Smooth muscle cell of the brain vasculature (primary cell): Measurements from ENCODE around the gene SHQ1.
A peak's percentile ranks its signal among the peaks of the same experiment; 100 is the strongest.

ENCODE experiments used
- DNase-seq: peaks from one replicate; pipeline ENCODE4 v3.0.0-alpha.2; 2012; ENCODE audit warnings: low read depth, low spot score

Gene SHQ1

DNA sequence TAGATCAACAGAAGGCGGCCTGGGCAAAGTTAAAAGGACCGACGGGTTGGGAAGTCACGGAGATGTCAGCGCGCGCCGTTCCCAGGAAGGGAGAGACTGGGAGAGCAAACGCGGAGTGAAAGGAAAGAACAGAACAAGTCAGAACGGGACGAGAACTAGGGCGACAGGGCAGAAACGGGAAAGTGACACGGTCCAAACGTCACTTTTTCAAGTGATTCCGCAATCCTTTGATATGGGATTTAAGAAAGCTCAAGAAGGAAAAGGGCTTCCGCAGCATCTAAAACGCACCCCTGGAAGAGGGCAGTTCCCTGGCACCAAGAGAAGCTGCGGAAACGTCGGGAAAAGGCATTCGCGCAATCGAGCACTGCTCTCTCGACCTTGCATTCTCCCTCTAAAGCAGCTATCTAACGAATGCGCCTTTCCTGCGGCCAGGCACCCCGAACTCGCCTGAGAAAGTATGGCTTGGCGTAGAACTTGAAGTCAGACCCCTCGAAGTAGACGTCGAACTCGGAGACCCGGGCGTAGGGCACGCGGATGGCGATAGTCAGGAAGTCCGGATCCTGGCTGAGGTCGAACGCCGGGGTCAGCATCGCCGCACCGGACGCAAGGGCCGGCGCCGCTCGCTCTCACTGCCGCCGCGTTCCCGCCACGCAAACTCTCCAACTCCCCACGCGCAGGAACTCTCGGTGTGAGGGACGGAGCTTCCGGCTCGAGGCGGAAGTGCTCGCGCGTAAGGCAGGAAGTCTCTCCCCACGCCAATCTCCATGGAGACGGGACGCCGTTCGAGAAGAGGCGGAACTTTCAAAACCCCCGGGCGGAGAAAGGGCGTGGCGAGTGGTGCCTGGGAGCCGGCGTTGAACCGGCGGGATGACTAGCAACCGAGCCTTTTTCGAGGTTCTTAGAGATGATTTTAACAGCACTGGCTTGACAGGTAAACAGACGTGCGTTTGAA is at the start of gene SHQ1:
SHQ1 (minus strand) TSS at position 695 of the 952 bp plus-strand sequence; CDS start at position 590, 105 bp downstream.
- peak; percentile 74 for DNase-seq

DNA sequence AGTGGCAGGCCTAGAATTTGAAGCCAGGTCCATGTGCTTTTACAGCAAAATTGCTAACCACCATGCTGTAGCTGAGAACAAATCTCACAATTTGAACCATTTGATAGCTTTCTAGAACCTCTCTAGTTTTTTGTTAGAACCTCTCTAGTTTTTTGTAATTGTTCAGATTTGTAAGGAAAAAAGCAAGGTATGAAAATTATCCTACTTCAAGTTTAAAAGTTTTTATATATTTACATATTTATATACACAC is 49.4 kb upstream of the SHQ1 start:
- no peak for DNase-seq

- DNase-seq, result no peak
Observed at GRCh38 chr3:72896996-72897757, 48.9 kb upstream of the SHQ1 start.

GRCh38 chr3:72894976-72895552 is 46.8 kb upstream of the SHQ1 start:
- no peak for DNase-seq

- DNase-seq, result no peak
Observed at GRCh38 chr3:72892870-72893269, 44.6 kb upstream of the SHQ1 start.

- DNase-seq, result no peak
Observed at GRCh38 chr3:72892081-72892775, 44.0 kb upstream of the SHQ1 start.

DNA sequence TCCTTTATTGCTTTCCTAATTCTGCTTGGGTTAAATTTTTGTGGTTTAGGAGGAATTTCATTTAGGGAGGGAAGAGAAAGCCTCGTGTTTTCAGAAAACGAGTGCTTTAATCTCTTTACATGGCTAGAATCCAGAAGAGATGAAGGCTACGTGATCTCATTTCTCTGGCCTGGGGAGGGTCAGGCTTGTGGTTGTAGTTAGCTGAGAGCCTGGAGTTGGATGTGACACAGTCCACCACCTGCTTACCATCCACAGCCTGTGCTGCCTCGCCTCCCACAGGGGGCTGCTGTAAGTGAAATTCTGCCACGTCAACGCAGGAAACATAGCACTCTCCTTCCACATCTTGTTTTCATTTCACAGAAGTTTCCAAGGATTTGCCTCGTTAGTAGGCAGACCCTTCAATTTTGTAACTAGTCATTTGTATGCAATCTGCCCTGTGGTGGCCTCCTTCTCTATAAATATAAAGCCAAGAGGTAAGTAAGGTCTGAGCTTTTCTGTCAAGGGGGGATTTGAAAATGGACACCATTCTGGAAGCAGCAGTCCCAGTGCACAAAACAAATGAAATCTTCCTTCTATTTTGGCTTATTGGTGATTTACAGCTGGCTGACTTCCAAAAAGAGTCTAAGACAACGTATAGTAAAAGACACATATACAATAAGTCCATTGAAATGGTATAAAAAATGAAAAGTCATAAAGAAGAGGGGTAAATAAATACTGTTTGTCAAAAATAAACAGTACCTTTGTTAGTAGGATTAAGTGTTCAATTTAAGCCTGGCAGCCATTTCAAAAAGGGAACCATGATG is 43.0 kb upstream of the SHQ1 start:
- DNase-seq, result peak; percentile 94

GRCh38 chr3:72890166-72890925 is 42.1 kb upstream of the SHQ1 start:
- no peak for DNase-seq

GRCh38 chr3:72889310-72890165 is 41.3 kb upstream of the SHQ1 start:
- no peak for DNase-seq

DNA sequence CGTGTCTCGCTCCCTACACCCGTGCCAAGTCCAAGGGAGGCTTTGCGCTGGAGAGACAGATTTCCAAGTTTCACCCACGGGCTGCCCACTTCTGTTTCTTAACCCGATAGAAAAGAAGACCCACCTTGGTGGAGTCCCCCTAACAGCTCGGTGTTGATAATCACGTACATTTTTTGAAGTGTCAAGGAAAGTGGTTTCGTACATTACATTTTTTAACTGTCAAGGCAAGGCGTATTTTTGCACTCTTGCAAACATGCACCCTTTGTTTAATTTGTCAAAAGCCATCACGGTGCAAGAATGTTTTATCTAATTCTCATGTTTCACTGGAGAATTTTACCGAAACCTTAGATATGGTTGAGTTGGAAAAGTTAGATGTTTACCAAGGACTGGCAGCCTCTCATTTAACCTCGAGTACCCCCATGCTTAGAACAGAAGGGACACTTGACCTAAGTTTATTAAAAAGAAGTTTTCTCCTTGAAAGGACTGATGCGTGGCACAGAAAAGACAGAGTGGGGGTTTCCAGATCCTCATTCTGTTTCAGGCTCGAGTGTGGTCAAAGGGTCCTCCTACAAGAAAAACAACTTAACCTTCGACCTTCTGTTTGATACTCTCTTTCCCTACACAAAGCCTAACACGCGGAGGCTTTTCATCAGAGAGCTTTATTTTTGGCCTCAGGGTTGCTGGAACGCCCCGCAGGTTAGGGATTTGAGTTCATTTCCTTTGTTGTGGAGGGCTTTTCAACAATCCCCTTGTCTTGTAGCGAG is 40.5 kb upstream of the SHQ1 start:
- DNase-seq, result no peak

DNA sequence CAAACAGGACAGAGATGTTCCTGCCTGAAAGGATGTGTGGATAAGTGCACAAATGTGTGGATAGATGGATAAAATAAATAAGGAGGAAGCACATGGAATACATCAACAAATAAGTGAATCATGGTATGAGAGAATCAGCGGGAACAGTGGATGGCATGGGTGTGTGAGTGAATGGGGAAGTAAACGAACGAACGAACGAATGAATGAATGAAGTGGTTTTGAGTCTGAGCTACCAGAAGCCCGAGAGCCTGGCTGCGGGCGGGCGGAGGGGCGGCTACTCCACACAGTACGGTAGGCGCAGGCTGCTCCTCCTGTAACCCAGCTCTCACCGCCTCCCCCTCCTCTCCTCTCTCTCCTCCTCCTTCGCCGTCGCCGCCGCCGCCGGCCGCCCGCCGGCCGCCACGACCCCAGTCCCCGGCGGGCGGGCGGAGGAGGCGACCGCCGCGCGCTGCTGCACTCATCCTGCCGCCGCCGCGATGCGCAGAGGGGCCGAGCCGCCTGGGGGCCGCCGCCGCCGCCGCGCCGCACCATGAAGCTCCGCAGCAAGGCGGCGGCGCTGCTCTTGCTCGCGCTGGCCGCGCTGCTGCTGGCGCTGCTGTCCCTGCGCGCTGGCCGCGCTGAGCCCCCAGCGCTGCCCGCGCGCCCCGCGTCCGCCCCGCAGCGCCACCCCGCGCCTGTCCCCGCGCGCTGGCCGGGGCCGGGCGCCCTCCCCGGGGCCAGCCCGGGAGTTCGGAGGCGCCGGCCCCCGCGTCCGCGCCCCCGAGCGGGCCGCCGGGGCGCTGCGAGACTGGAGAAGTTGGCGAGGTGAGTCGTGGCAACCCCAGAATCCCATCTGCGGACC is 39.7 kb upstream of the SHQ1 start, which contains the start of gene GXYLT2:
GXYLT2 (plus strand) TSS at position 342 of the 841 bp plus-strand sequence; CDS start at position 530, 188 bp downstream.
- no peak for DNase-seq

DNA sequence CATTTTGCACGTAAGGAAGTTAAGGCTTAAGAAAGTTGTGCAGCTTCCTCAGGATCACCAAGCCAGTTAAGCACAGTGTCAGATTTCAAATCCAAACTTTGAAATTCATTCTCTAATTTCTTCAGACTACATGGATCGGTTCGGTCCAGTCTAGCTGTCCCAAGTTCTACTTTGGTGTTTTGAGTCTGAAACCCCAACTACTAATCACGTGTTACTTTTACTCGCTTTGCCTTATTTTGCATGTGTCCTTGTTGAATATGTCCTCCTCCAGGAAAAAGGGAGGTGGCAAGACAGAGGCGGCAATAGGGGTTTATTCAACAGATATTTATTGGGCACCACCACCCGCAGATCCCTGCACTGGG is 39.1 kb upstream of the SHQ1 start:
- no peak for DNase-seq

GRCh38 chr3:72872183-72872582 is 23.9 kb upstream of the SHQ1 start:
- no peak for DNase-seq

DNA sequence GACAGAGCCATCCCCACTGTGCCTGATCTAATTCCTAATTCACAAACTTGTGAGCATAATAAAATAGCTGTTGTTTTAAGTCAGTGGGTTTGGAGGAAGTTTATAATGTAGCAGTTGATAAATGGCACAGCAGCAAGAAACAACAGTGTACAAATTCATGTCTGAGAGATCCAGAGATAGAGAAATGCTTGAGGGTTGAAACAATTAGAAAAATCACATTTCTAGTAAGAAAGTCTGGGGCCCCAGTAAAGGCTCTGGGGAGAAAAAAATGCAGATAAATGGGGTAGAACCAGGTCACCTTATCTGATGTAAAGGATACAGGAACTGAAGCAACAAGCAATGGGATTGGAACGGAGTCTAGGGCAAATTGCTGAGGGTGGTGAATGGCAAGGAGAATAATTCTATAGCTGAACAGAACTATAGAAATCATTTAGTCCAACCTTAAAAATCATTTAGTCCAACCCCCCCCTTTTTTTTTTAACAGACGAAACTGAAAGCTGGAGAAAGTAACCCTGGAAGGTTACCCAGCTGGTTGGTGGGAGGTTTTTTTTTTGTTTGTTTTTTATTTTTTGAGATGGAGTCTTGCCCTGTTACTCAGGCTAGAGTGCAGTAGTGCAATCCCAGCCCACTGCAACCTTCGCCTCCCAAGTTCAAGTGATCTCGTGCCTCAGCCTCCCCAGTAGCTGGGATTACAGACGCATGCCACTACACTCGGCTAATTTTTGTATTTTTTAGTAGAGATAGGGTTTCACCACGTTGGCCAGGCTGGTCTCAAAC is 14.3 kb upstream of the SHQ1 start:
- no peak for DNase-seq

DNA sequence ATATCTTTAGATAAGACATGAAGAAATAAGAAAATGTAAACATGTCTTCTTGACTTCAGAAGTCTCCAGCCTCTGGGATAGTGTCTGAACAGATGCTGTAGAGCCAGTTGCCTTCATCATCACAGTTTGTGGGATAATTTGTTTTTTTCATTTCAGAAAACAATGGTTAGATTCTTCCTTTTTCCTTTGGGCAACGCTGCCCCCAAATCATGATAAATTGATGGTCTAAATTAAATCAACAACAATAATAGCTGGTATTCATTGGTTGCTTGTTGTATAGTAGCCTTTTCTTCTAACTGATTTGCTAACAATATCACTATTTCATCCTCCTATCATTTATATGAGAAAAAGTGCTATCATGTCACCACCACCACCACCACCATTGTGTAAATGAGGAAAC is 12.6 kb upstream of the SHQ1 start:
- no peak for DNase-seq

- no peak for DNase-seq
Observed at GRCh38 chr3:72860053-72860452, 11.8 kb upstream of the SHQ1 start.

- DNase-seq, result no peak
Observed at GRCh38 chr3:72855001-72855400, 6.8 kb upstream of the SHQ1 start.
